Mucosa of rectum (tissue), 2 donors: ENCODE results near the gene KLF3.

ENCODE experiments used
- H3K27ac ChIP-seq, 2 donors: one replicate each; pipeline ENCODE4 v1.7.0; 2013; ENCODE audit warnings: inconsistent platforms in 2 of 2, low read depth in 2 of 2, low read length in 2 of 2
- H3K27me3 ChIP-seq, 2 donors: one replicate each; pipeline ENCODE4 v1.7.0; 2013; ENCODE audit warnings: low read length in 2 of 2; ENCODE audit not compliant: control insufficient read depth in 2 of 2, insufficient read depth in 2 of 2
- H3K36me3 ChIP-seq, 2 donors: one replicate each; pipeline ENCODE4 v1.7.0; 2013; ENCODE audit warnings: low read length in 2 of 2; ENCODE audit not compliant: control insufficient read depth in 2 of 2, insufficient read depth in 2 of 2
- H3K4me1 ChIP-seq, 2 donors: one replicate each; pipeline ENCODE4 v1.7.0; 2013; ENCODE audit warnings: low read length in 2 of 2, mild to moderate bottlenecking in 1 of 2; ENCODE audit not compliant: control insufficient read depth in 2 of 2, insufficient read depth in 2 of 2
- H3K4me3 ChIP-seq, 2 donors: one replicate each; pipeline ENCODE4 v1.7.0; 2013; ENCODE audit warnings: low read length in 2 of 2
- H3K9ac ChIP-seq, 2 donors: one replicate each; pipeline ENCODE4 v1.7.0; 2013; ENCODE audit warnings: low read length in 2 of 2, low read depth in 1 of 2, mild to moderate bottlenecking in 1 of 2
- H3K9me3 ChIP-seq, 2 donors: one replicate each; pipeline ENCODE4 v1.7.0; 2013; ENCODE audit warnings: low read length in 2 of 2; ENCODE audit not compliant: control insufficient read depth in 2 of 2
- donor health status: healthy.
- donor health status: Normal muscosa, but diverticular disease.

Gene KLF3

GRCh38 chr4:38733663-38734062 lies 69.7 kb downstream of the KLF3 start:
- no peak overlapping the region for H3K27ac ChIP-seq
- H3K36me3 ChIP-seq: no peaks in the 10 kb centered on the region

GRCh38 chr4:38734446-38734845 lies 70.4 kb downstream of the KLF3 start:
- no peaks in the 10 kb centered on the region for H3K36me3 ChIP-seq
- no peaks in the 10 kb centered on the region for H3K9me3 ChIP-seq
- no peak overlapping the region for H3K27ac ChIP-seq
- no peak overlapping the region for H3K9ac ChIP-seq
- H3K4me3 ChIP-seq: no peak overlapping the region
- no peaks in the 10 kb centered on the region for H3K27me3 ChIP-seq
- H3K4me1 ChIP-seq: peaks cover 4 to 12% of the 10 kb centered on the region in 2 donors

More at GRCh38 chr4:38733663-38734062, 69.7 kb downstream of the KLF3 start:
- Histone ChIP-seq H3K4me3 (no peak overlapping the region), H3K27me3 (no peaks in the 10 kb centered on the region), H3K9me3 (no peaks in the 10 kb centered on the region), H3K4me1 (peaks cover 9 to 19% of the 10 kb centered on the region in 2 donors), H3K9ac (no peak overlapping the region)

- Histone ChIP-seq H3K9me3 (no peaks in the 10 kb centered on the region), H3K9ac (no peak overlapping the region), H3K4me1 (peaks cover 4 to 12% of the 10 kb centered on the region in 2 donors), H3K27ac (no peak overlapping the region), H3K36me3 (no peaks in the 10 kb centered on the region), H3K27me3 (no peaks in the 10 kb centered on the region), H3K4me3 (no peak overlapping the region)
Observed at GRCh38 chr4:38734911-38735310, 70.9 kb downstream of the KLF3 start.

GRCh38 chr4:38735870-38736269 lies 71.9 kb downstream of the KLF3 start:
- Histone ChIP-seq H3K27me3 (no peaks in the 10 kb centered on the region), H3K27ac (no peak overlapping the region), H3K4me3 (no peak overlapping the region), H3K4me1 (peaks cover 1 to 6% of the 10 kb centered on the region in 2 donors), H3K9ac (no peak overlapping the region), H3K36me3 (no peaks in the 10 kb centered on the region), H3K9me3 (no peaks in the 10 kb centered on the region)

GRCh38 chr4:38738940-38739803 lies 75.2 kb downstream of the KLF3 start:
- Histone ChIP-seq H3K36me3 (no peaks in the 10 kb centered on the region), H3K27ac (no peak overlapping the region), H3K4me1 (no peaks in the 10 kb centered on the region), H3K27me3 (no peaks in the 10 kb centered on the region), H3K9ac (no peak overlapping the region), H3K4me3 (no peak overlapping the region), H3K9me3 (no peaks in the 10 kb centered on the region)

GRCh38 chr4:38740303-38740702 lies 76.3 kb downstream of the KLF3 start:
- no peak overlapping the region for H3K27ac ChIP-seq
- H3K4me1 ChIP-seq: no peaks in the 10 kb centered on the region
- H3K9me3 ChIP-seq: no peaks in the 10 kb centered on the region
- no peak overlapping the region for H3K4me3 ChIP-seq
- H3K9ac ChIP-seq: no peak overlapping the region
- H3K36me3 ChIP-seq: no peaks in the 10 kb centered on the region
- H3K27me3 ChIP-seq: no peaks in the 10 kb centered on the region

- Histone ChIP-seq H3K27ac (no peak overlapping the region), H3K9me3 (no peaks in the 10 kb centered on the region), H3K27me3 (no peaks in the 10 kb centered on the region), H3K4me3 (peak overlapping the region in 1 of 2 donors; percentile 14), H3K4me1 (no peaks in the 10 kb centered on the region), H3K36me3 (no peaks in the 10 kb centered on the region), H3K9ac (no peak overlapping the region)
Observed at GRCh38 chr4:38743866-38744265, 79.9 kb downstream of the KLF3 start.

GRCh38 chr4:38745881-38746280 lies 81.9 kb downstream of the KLF3 start:
- no peak overlapping the region for H3K4me3 ChIP-seq
- no peaks in the 10 kb centered on the region for H3K9me3 ChIP-seq

GRCh38 chr4:38747629-38748028 lies 83.6 kb downstream of the KLF3 start:
- Histone ChIP-seq H3K27ac (no peak overlapping the region), H3K9ac (no peak overlapping the region), H3K27me3 (no peaks in the 10 kb centered on the region), H3K36me3 (no peaks in the 10 kb centered on the region), H3K4me1 (peaks cover 0 to 1% of the 10 kb centered on the region in 2 donors), H3K4me3 (no peak overlapping the region), H3K9me3 (no peaks in the 10 kb centered on the region)

More at GRCh38 chr4:38745881-38746280, 81.9 kb downstream of the KLF3 start:
- H3K4me1 ChIP-seq: no peaks in the 10 kb centered on the region
- no peaks in the 10 kb centered on the region for H3K27me3 ChIP-seq
- no peaks in the 10 kb centered on the region for H3K36me3 ChIP-seq
- no peak overlapping the region for H3K9ac ChIP-seq
- H3K27ac ChIP-seq: no peak overlapping the region

- H3K36me3 ChIP-seq: no peaks in the 10 kb centered on the region
- no peaks in the 10 kb centered on the region for H3K9me3 ChIP-seq
- H3K9ac ChIP-seq: no peak overlapping the region
- no peaks in the 10 kb centered on the region for H3K27me3 ChIP-seq
- no peak overlapping the region for H3K4me3 ChIP-seq
- no peak overlapping the region for H3K27ac ChIP-seq
- H3K4me1 ChIP-seq: peaks cover 0 to 6% of the 10 kb centered on the region in 2 donors
Observed at GRCh38 chr4:38749336-38749735, 85.3 kb downstream of the KLF3 start.
